Endothelial cell of umbilical vein (primary cell): ENCODE measurements around the gene OPTN. TPM values are rescaled to one million over a fixed set of nuclear protein-coding genes. Genes with fewer than 3 reads are reported as not detected.

Source experiments
- BruUV-seq: library from RNA; stranded (reverse); fragments of 400-500 nt; replicated peaks from 2 replicates; lab custom pipeline; 2021; lab: Mats Ljungman, UMichigan
- CTCF ChIA-PET: fragments of 300-600, 350-600 bp; sonication (Branson Sonifier 250); formaldehyde crosslinking; loops from one replicate; lab custom pipeline; 2021; ENCODE audit warnings: antibody characterized with exemption, inconsistent platforms; lab: Charles Lee
- POLR2A ChIA-PET: fragments of 300-600, 350-600 bp; sonication (Branson Sonifier 250); formaldehyde crosslinking; loops from one replicate; lab custom pipeline; 2021; ENCODE audit warnings: antibody characterized with exemption, inconsistent platforms; lab: Charles Lee
- DNase-seq: peaks from one replicate; pipeline ENCODE4 v3.0.0-alpha.2; 2011; ENCODE audit warnings: low read depth, low spot score
- FAIRE-seq: peaks from 2 replicates; lab custom pipeline; 2011; peaks lifted over from hg19 to GRCh38; lab: Jason Lieb, UNC
- H2AFZ ChIP-seq: 2 replicates; pipeline ENCODE4 v1.6.0; 2012; ENCODE audit warnings: low read depth, low read length, control low read depth, inconsistent platforms
- H3K27ac ChIP-seq: 2 replicates; pipeline ENCODE4 v1.5.1; 2011; ENCODE audit warnings: low read depth, mild to moderate bottlenecking, control low read depth, low read length, moderate library complexity; ENCODE audit not compliant: insufficient read depth
- H3K27me3 ChIP-seq, 2 experiments: 2 replicates each; pipeline versions ENCODE4 v1.6.0 to v1.6.1; 2011; ENCODE audit warnings: low read length in 2 of 2, mixed read lengths in 1 of 2; ENCODE audit not compliant: control insufficient read depth in 2 of 2, insufficient read depth in 2 of 2
- H3K36me3 ChIP-seq, 2 experiments: 2 replicates in 1 of 2; 3 replicates in 1 of 2; pipeline ENCODE4 v1.5.1; 2011; ENCODE audit warnings: low read length in 2 of 2, mild to moderate bottlenecking in 1 of 2, moderate library complexity in 1 of 2; ENCODE audit not compliant: control insufficient read depth in 2 of 2, insufficient read depth in 2 of 2; ENCODE audit errors: extremely low read depth in 1 of 2
- H3K4me1 ChIP-seq: 3 replicates; pipeline ENCODE4 v1.5.1; 2011; ENCODE audit warnings: mild to moderate bottlenecking, low read length; ENCODE audit not compliant: control insufficient read depth, insufficient read depth; ENCODE audit errors: extremely low read depth
- H3K4me2 ChIP-seq: 2 replicates; pipeline ENCODE4 v1.6.1; 2011; ENCODE audit warnings: low read length, control low read depth, mixed read lengths; ENCODE audit not compliant: insufficient read depth
- H3K4me3 ChIP-seq, 3 experiments: fragments of 200-600 bp in 1 of 3; sonication (generic), shearing (Covaris generic) in 1 of 3; replicated peaks in 1 of 3; 2 replicates each; pipeline ENCODE4 v1.5.1; 2011 to 2016; ENCODE audit warnings: control low read depth in 3 of 3, low read length in 3 of 3, mild to moderate bottlenecking in 2 of 3, inconsistent platforms in 1 of 3, low read depth in 1 of 3, moderate library complexity in 1 of 3; ENCODE audit not compliant: insufficient read depth in 1 of 3
- H3K79me2 ChIP-seq: 2 replicates; pipeline ENCODE4 v1.6.0; 2012; ENCODE audit warnings: low read length, inconsistent platforms; ENCODE audit not compliant: control insufficient read depth, insufficient read depth
- H3K9ac ChIP-seq: replicated peaks from 2 replicates; pipeline ENCODE3; 2011; ENCODE audit warnings: low read length, control low read depth; ENCODE audit not compliant: insufficient read depth; ENCODE audit errors: extremely low read depth
- H3K9me1 ChIP-seq: replicated peaks from 3 replicates; pipeline ENCODE4 v1.6.0; 2011; ENCODE audit warnings: mild to moderate bottlenecking, low read length; ENCODE audit not compliant: control insufficient read depth, insufficient read depth; ENCODE audit errors: extremely low read depth
- H3K9me3 ChIP-seq: replicated peaks from 2 replicates; pipeline ENCODE4 v1.5.1; 2012; ENCODE audit warnings: low read length, inconsistent platforms; ENCODE audit not compliant: control insufficient read depth, insufficient read depth
- H4K20me1 ChIP-seq: replicated peaks from 2 replicates; pipeline ENCODE3; 2011; ENCODE audit warnings: mild to moderate bottlenecking, low read length; ENCODE audit not compliant: control insufficient read depth, insufficient read depth; ENCODE audit errors: extremely low read depth
- CTCF ChIP-seq, 2 donors: IDR thresholded peaks; 1 replicate in 1 of 2; 2 replicates in 1 of 2; pipeline ENCODE4 v1.5.1; 2011; ENCODE audit warnings: low read length in 2 of 2, mild to moderate bottlenecking in 2 of 2, moderate library complexity in 2 of 2, control low read depth in 1 of 2, inconsistent platforms in 1 of 2, low read depth in 1 of 2; ENCODE audit not compliant: insufficient read depth in 1 of 2; ENCODE audit errors: extremely low read depth in 1 of 2
- EZH2 ChIP-seq: IDR thresholded peaks from 2 replicates; pipeline ENCODE4 v1.6.1; 2012; ENCODE audit warnings: borderline replicate concordance, low read depth, mild to moderate bottlenecking, moderate library complexity, low read length, inconsistent platforms; ENCODE audit not compliant: severe bottlenecking
- FOS ChIP-seq: IDR thresholded peaks from 2 replicates; pipeline ENCODE4 v1.6.1; 2011; ENCODE audit warnings: mild to moderate bottlenecking, low read length, moderate library complexity, borderline replicate concordance; ENCODE audit not compliant: insufficient read depth
- GATA2 ChIP-seq: IDR thresholded peaks from 2 replicates; pipeline ENCODE4 v1.7.0; 2011; ENCODE audit warnings: low read depth, mild to moderate bottlenecking, moderate library complexity, mixed read lengths, low read length; ENCODE audit not compliant: insufficient read length, insufficient read depth
- JUN ChIP-seq: IDR thresholded peaks from 2 replicates; pipeline ENCODE4 v1.6.1; 2011; ENCODE audit warnings: borderline replicate concordance, low read depth; ENCODE audit not compliant: insufficient read length, insufficient read depth
- MAX ChIP-seq: IDR thresholded peaks from 2 replicates; pipeline ENCODE4 v1.6.1; 2011; ENCODE audit not compliant: insufficient read depth, insufficient read length
- MYC ChIP-seq: IDR thresholded peaks from one replicate; pipeline ENCODE4 v1.6.1; 2011; ENCODE audit warnings: mild to moderate bottlenecking, low read depth, low read length
- POLR2A ChIP-seq: IDR thresholded peaks from 2 replicates; pipeline ENCODE4 v1.6.1; 2012; ENCODE audit warnings: low read depth, mild to moderate bottlenecking, control low read depth, low read length
- POLR2AphosphoS5 ChIP-seq: IDR thresholded peaks from 2 replicates; pipeline ENCODE4 v1.6.1; 2012; ENCODE audit warnings: low read depth, mild to moderate bottlenecking, control low read depth, low read length, moderate library complexity; ENCODE audit not compliant: insufficient read depth
- dilution Hi-C: fragments of 300-500 bp; cut with MboI; formaldehyde crosslinking; loops from one replicate; pipeline ENCODE4 v1.15.0; 2019; ENCODE audit warnings: low sequenced_read_pairs; ENCODE audit not compliant: extremely low pct_ligation_motif_present
- intact Hi-C: fragments of 100-400 bp; cut with micrococcal nuclease; formaldehyde crosslinking; loops from one replicate; pipeline ENCODE4 v1.10.0; 2022
- polyA plus RNA-seq, 4 experiments: library from polyadenylated mRNA; depleted of rRNA in 3 of 4; stranded (reverse) in 3 of 4; unstranded in 1 of 4; fragments of >200 nt; gene quantifications; 2 replicates each; pipeline versions ENCODE4 v1.2.1 to v1.2.3, GENCODE V29; 2011 to 2012; ENCODE audit warnings: missing spikeins in 1 of 4
- total RNA-seq: library from RNA; stranded (reverse); gene quantifications from 2 replicates; pipeline ENCODE4 v1.2.3, GENCODE V29; 2021

The OPTN gene
- total and polyA plus RNA-seq, 2 donors (not counting 3 experiments of a cell fraction or from before 2014, with no cell fraction given), result 22.7 to 94.2 TPM

- H3K4me2 ChIP-seq, result no peak overlapping the region
- no peaks in the 10 kb centered on the region for H3K27me3 ChIP-seq
- no TSS peak for BruUV-seq
- H3K36me3 ChIP-seq, result peaks cover 12 to 28% of the 10 kb centered on the region in 2 experiments
- H3K4me1 ChIP-seq, result no peaks in the 10 kb centered on the region
- no peaks in the 10 kb centered on the region for H3K79me2 ChIP-seq
- no peaks in the 10 kb centered on the region for H3K9me1 ChIP-seq
- no peak for TF ChIP-seq MYC
- dilution Hi-C loops, result no loop called here
- H3K9ac ChIP-seq, result no peak overlapping the region
- H3K9me3 ChIP-seq, result no peaks in the 10 kb centered on the region
- DNase-seq, result no peak
- FAIRE-seq, result no peak
- no peaks in the 10 kb centered on the region for H4K20me1 ChIP-seq
- H3K27ac ChIP-seq, result no peak overlapping the region
- ChIA-PET POLR2A (no interaction called here), CTCF (no interaction called here)
- H2AFZ ChIP-seq, result no peak overlapping the region
- intact Hi-C loops, result no loop called here
- no peak overlapping the region for H3K4me3 ChIP-seq
Observed at GRCh38 chr10:13139150-13139549, 39.2 kb downstream of the OPTN start.

- H3K36me3 ChIP-seq, result peaks cover 12 to 28% of the 10 kb centered on the region in 2 experiments
Observed at GRCh38 chr10:13139676-13140075, 39.7 kb downstream of the OPTN start.

More at GRCh38 chr10:13139676-13140075, 39.7 kb downstream of the OPTN start:
- ChIA-PET POLR2A (no interaction called here), CTCF (no interaction called here)
- no TSS peak for BruUV-seq
- Histone ChIP-seq H3K27ac (no peak overlapping the region), H3K4me3 (no peak overlapping the region), H3K79me2 (no peaks in the 10 kb centered on the region), H2AFZ (no peak overlapping the region), H3K9me3 (no peaks in the 10 kb centered on the region), H4K20me1 (no peaks in the 10 kb centered on the region), H3K9ac (no peak overlapping the region), H3K9me1 (no peaks in the 10 kb centered on the region), H3K4me1 (no peaks in the 10 kb centered on the region), H3K27me3 (no peaks in the 10 kb centered on the region), H3K4me2 (no peak overlapping the region)
- dilution Hi-C loops (no loop called here), intact Hi-C loops (no loop called here)
- FAIRE-seq (no peak), DNase-seq (no peak)
- TF ChIP-seq MAX (no peak), JUN (no peak), CTCF (IDR thresholded peaks at IDR 0.05; ENCODE audit: extremely low read depth in 1 of 2, insufficient read depth in 1 of 2, low read depth in 1 of 2, low read length in 2 of 2) (no peak), FOS (no peak), EZH2 (no peak), POLR2AphosphoS5 (no peak), GATA2 (no peak), MYC (no peak), POLR2A (no peak)
